ENCODE measurements around the gene CTSA. TPM values are rescaled to one million over a fixed set of nuclear protein-coding genes. Genes with fewer than 3 reads are reported as not detected.
A peak's percentile ranks its signal among the peaks of the same experiment; 100 is the strongest.

The CTSA gene
- total RNA-seq, 4 donors from 2014 or later = 44.8 to 70.2 (median 48.3) TPM

DNA sequence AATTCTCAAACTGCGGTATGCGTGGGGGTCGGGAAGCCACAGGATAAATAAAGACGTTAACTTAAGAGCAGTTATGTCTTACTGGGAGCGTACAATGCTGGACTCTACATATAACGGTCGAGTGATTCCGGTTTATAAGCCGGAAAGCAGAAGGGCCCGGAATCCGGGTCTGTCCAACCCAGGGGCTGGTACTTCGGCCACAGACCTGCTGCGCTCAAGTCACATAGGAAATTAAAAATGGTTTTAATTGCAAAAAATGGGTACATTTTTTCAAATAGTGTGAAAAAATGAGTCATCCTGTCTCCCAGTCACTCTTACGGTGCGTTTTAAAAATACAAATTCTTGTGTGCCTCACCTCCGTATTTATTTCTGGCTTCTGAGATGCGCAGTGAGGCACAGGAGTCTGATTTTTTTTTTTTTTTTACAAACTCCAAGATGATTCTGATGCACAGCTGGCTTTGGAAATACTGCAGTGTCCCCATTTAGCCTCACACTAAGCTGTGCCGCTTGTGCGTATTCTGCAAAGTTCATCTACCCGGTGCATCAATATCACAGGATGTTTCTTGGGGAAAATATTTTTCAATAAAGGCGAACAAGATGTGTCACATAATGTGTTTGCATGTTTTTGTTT, 44.4 kb downstream of the CTSA start:
- peak overlapping the region; percentile 92 to 100 (median 100) for H3K4me3 ChIP-seq
- WGBS = 7% methylated on average over 21 of the region's 21 CpGs
- TF ChIP-seq POLR2A (IDR thresholded peaks at IDR 0.05; ENCODE audit: low read depth) (no peak), POLR2AphosphoS5 (IDR thresholded peaks at IDR 0.05) (no peak)
- H3K27ac ChIP-seq (replicated peaks in 1 of 4) = peak overlapping the region; percentile 100
- H3K9me3 ChIP-seq = no peaks in the 10 kb centered on the region
- peaks cover 20 to 45% (median 30%) of the 10 kb centered on the region in 4 donors for H3K4me1 ChIP-seq
- H3K27me3 ChIP-seq = no peaks in the 10 kb centered on the region
- peaks cover 34 to 41% (median 37%) of the 10 kb centered on the region in 4 donors for H3K36me3 ChIP-seq
- intact Hi-C loops (cut with DNase I) = loop anchor here (2.0 to 10.0 kb wide), 2 partner anchors 45 to 141 kb away; partner anchors contain the start of genes CTSA, DNTTIP1, NEURL2 and WFDC3
- no peak for DNase-seq (ENCODE audit: extremely low spot score)

DNA sequence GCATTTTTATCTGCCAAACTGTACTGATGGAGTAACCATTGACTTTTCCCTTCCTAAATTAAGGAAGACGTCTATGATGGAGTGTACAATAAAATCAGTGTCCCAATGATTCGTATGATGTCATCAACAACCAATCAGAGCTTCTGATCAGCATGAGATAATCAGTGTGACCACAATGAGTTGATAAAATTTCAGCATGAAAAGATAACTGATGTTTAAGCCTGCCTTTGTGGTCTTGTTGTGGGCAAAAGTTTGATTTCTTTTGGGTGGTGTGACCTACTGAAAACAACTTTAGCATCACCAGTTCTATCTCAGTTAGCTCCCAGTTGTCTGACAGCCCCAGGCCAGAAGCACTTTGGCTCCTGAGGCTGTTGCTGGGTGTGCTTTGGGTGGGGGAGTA, 46.6 kb downstream of the CTSA start:
- H3K4me3 ChIP-seq = no peak overlapping the region
- H3K9me3 ChIP-seq = no peaks in the 10 kb centered on the region
- TF ChIP-seq EP300 (IDR thresholded peaks at IDR 0.05) (no peak), POLR2A (IDR thresholded peaks at IDR 0.05; ENCODE audit: low read depth) (no peak), POLR2AphosphoS5 (IDR thresholded peaks at IDR 0.05) (no peak)
- TF ChIP-seq, protein P1, sequence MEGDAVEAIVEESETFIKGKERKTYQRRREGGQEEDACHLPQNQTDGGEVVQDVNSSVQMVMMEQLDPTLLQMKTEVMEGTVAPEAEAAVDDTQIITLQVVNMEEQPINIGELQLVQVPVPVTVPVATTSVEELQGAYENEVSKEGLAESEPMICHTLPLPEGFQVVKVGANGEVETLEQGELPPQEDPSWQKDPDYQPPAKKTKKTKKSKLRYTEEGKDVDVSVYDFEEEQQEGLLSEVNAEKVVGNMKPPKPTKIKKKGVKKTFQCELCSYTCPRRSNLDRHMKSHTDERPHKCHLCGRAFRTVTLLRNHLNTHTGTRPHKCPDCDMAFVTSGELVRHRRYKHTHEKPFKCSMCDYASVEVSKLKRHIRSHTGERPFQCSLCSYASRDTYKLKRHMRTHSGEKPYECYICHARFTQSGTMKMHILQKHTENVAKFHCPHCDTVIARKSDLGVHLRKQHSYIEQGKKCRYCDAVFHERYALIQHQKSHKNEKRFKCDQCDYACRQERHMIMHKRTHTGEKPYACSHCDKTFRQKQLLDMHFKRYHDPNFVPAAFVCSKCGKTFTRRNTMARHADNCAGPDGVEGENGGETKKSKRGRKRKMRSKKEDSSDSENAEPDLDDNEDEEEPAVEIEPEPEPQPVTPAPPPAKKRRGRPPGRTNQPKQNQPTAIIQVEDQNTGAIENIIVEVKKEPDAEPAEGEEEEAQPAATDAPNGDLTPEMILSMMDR (IDR thresholded peaks at IDR 0.05) = no peak
- WGBS = 65% methylated on average over 2 of the region's 2 CpGs
- H3K4me1 ChIP-seq = peaks cover 20 to 40% (median 29%) of the 10 kb centered on the region in 4 donors
- peak overlapping the region in 1 of 4 donors; percentile 14 for H3K27ac ChIP-seq (replicated peaks in 1 of 4)
- intact Hi-C loops (cut with DNase I) = loop anchor here (10.0 kb wide), 1 partner anchor 143 kb away; the partner anchor contains the start of genes DNTTIP1 and WFDC3
- no peaks in the 10 kb centered on the region for H3K27me3 ChIP-seq
- no peak for DNase-seq (ENCODE audit: extremely low spot score)
- H3K36me3 ChIP-seq = peaks cover 54 to 60% (median 58%) of the 10 kb centered on the region in 4 donors

DNA sequence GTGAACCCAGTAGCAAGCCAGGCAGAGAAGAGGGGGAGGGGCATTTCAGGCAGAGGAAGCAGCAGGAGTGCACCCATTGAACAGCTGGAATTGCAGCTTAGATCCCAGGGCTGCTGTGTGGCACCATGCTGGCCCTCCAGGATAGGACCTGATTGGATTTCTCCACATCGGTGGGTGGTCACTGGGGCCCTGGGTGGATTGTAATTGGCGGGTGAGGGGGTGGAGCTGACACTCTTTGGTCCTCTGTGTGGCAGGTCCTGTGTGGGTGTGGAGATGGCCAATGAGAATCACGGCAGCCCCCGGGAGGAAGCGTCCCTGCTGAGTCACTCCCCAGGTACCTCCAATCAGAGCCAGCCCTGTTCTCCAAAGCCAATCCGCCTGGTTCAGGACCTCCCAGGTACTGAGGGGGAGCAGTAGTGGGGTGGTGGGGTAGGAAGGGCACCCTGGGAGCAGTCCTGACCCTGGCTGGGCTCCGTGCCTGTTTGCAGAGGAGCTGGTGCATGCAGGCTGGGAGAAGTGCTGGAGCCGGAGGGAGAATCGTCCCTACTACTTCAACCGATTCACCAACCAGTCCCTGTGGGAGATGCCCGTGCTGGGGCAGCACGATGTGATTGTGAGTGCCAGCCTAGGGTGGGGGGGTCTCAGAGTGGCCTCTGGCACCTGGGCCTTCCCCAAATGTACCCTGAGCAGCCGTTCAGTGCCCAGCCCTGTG, 47.7 kb downstream of the CTSA start:
- DNase-seq (ENCODE audit: extremely low spot score) = no peak
- Histone ChIP-seq H3K4me1 (peaks cover 12 to 29% (median 18%) of the 10 kb centered on the region in 4 donors), H3K36me3 (peaks cover 65 to 71% (median 69%) of the 10 kb centered on the region in 4 donors), H3K9me3 (no peaks in the 10 kb centered on the region), H3K27me3 (no peaks in the 10 kb centered on the region), H3K4me3 (no peak overlapping the region), H3K27ac (replicated peaks in 1 of 4) (peak overlapping the region in 1 of 4 donors; percentile 14)
- intact Hi-C loops (cut with DNase I) = loop anchor here (10.0 kb wide), 1 partner anchor 144 kb away; the partner anchor contains the start of genes DNTTIP1 and WFDC3
- 92% methylated on average over 13 of the region's 13 CpGs for WGBS
- TF ChIP-seq POLR2A (IDR thresholded peaks at IDR 0.05; ENCODE audit: low read depth) (no peak), POLR2AphosphoS5 (IDR thresholded peaks at IDR 0.05) (no peak), EP300 (IDR thresholded peaks at IDR 0.05) (no peak)
- TF ChIP-seq, protein P1 (IDR thresholded peaks at IDR 0.05) = no peak

DNA sequence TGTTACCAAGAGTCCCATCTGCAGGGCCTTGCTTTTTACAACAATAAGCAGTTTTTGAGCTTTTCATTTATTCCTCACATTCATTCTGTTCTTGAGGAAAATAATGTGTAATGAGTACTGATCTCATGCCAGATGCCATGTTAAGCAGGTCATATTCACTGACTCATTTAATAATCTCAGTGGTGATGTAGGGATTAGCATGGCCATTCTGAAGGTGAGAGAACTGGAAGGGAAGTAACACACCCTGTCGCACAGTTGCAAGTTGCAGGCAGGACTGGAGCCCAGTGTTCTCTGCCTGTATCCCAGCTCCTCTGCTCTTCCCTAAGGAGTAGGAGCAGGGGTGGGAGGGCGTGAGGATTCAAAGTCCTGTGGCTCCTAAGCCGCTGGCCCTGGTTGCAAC, 48.9 kb downstream of the CTSA start:
- H3K4me1 ChIP-seq = peaks cover 12 to 28% (median 17%) of the 10 kb centered on the region in 4 donors
- TF ChIP-seq POLR2A (IDR thresholded peaks at IDR 0.05; ENCODE audit: low read depth) (no peak), EP300 (IDR thresholded peaks at IDR 0.05) (no peak), POLR2AphosphoS5 (IDR thresholded peaks at IDR 0.05) (no peak)
- TF ChIP-seq, protein P1 (IDR thresholded peaks at IDR 0.05) = no peak
- no peak overlapping the region for H3K27ac ChIP-seq (replicated peaks in 1 of 4)
- no peak for DNase-seq (ENCODE audit: extremely low spot score)
- H3K36me3 ChIP-seq = peaks cover 77 to 82% (median 81%) of the 10 kb centered on the region in 4 donors
- intact Hi-C loops (cut with DNase I) = no loop called here
- H3K27me3 ChIP-seq = no peaks in the 10 kb centered on the region
- 78% methylated on average over 3 of the region's 3 CpGs for WGBS
- H3K4me3 ChIP-seq = no peak overlapping the region
- H3K9me3 ChIP-seq = no peaks in the 10 kb centered on the region

DNA sequence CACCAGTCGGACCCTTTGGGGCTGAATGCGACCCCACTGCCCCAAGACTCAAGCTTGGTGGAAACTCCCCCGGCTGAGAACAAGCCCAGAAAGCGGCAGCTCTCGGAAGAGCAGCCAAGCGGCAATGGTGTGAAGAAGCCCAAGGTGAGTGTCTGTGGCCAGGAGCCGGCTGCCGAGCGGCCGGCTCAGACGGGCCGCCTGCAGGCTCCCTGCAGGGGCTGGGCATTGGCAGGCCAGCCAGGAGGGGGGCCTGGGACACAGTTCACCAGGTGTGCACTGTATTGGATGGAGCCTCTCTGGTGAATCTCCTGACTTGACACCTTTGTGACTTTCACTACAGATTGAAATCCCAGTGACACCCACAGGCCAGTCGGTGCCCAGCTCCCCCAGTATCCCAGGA, 49.3 kb downstream of the CTSA start:
- WGBS = 97% methylated on average over 12 of the region's 13 CpGs
- intact Hi-C loops (cut with DNase I) = no loop called here
- DNase-seq (ENCODE audit: extremely low spot score) = no peak
- H3K27ac ChIP-seq (replicated peaks in 1 of 4) = no peak overlapping the region
- no peak overlapping the region for H3K4me3 ChIP-seq
- TF ChIP-seq POLR2A (IDR thresholded peaks at IDR 0.05; ENCODE audit: low read depth) = no peak
- no peak for TF ChIP-seq POLR2AphosphoS5 (IDR thresholded peaks at IDR 0.05)
- TF ChIP-seq, protein P1 (IDR thresholded peaks at IDR 0.05) = no peak
- no peak for TF ChIP-seq EP300 (IDR thresholded peaks at IDR 0.05)
- no peaks in the 10 kb centered on the region for H3K9me3 ChIP-seq
- no peaks in the 10 kb centered on the region for H3K27me3 ChIP-seq
- H3K4me1 ChIP-seq = peaks cover 12 to 31% (median 17%) of the 10 kb centered on the region in 4 donors
- peaks cover 81 to 87% (median 85%) of the 10 kb centered on the region in 4 donors for H3K36me3 ChIP-seq
